ENCODE results near the gene CEP20.

- TF ChIP-seq CTCF (IDR thresholded peaks at IDR 0.05) (no peak), POLR2A (IDR thresholded peaks at IDR 0.05) (no peak)
Observed at GRCh38 chr16:15894571-15895374, 6.4 kb upstream of the CEP20 start.

Measured in lower leg skin (tissue), 3 donors.